ENCODE results near the gene RASSF7. TPM values are rescaled to one million over a fixed set of nuclear protein-coding genes. Genes with fewer than 3 reads are reported as not detected.

Gene RASSF7
- total RNA-seq, 2 donors from 2014 or later = 7.3 to 20.6 TPM

GRCh38 chr11:532527-532985 is 28.2 kb upstream of the RASSF7 start:
- H3K27me3 ChIP-seq (replicated peaks; ENCODE audit: insufficient read depth) = no peaks in the 10 kb centered on the region
- ATAC-seq (ENCODE audit: insufficient number of reproducible peaks, low FRiP score, low read depth) (no peak), DNase-seq (ENCODE audit: low spot score) (no peak)
- TF ChIP-seq, protein P1, sequence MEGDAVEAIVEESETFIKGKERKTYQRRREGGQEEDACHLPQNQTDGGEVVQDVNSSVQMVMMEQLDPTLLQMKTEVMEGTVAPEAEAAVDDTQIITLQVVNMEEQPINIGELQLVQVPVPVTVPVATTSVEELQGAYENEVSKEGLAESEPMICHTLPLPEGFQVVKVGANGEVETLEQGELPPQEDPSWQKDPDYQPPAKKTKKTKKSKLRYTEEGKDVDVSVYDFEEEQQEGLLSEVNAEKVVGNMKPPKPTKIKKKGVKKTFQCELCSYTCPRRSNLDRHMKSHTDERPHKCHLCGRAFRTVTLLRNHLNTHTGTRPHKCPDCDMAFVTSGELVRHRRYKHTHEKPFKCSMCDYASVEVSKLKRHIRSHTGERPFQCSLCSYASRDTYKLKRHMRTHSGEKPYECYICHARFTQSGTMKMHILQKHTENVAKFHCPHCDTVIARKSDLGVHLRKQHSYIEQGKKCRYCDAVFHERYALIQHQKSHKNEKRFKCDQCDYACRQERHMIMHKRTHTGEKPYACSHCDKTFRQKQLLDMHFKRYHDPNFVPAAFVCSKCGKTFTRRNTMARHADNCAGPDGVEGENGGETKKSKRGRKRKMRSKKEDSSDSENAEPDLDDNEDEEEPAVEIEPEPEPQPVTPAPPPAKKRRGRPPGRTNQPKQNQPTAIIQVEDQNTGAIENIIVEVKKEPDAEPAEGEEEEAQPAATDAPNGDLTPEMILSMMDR (IDR thresholded peaks at IDR 0.05) = no peak
- H3K9me3 ChIP-seq = no peaks in the 10 kb centered on the region
- H3K4me1 ChIP-seq (ENCODE audit: control insufficient read depth in 1 of 2, low read depth in 2 of 2) = peaks cover 16 to 31% of the 10 kb centered on the region in 2 donors
- peaks cover 12% of the 10 kb centered on the region for H3K36me3 ChIP-seq
- no peak overlapping the region for H3K27ac ChIP-seq
- H3K4me3 ChIP-seq = no peak overlapping the region

GRCh38 chr11:532986-533585 is 27.7 kb upstream of the RASSF7 start:
- Histone ChIP-seq H3K27ac (no peak overlapping the region), H3K27me3 (replicated peaks; ENCODE audit: insufficient read depth) (no peaks in the 10 kb centered on the region), H3K4me1 (ENCODE audit: control insufficient read depth in 1 of 2, low read depth in 2 of 2) (peaks cover 16 to 35% of the 10 kb centered on the region in 2 donors), H3K9me3 (no peaks in the 10 kb centered on the region), H3K4me3 (no peak overlapping the region), H3K36me3 (peaks cover 12% of the 10 kb centered on the region)
- TF ChIP-seq, protein P1 (IDR thresholded peaks at IDR 0.05) = no peak
- ATAC-seq (ENCODE audit: insufficient number of reproducible peaks, low FRiP score, low read depth) (no peak), DNase-seq (ENCODE audit: low spot score) (no peak)

GRCh38 chr11:533586-534395 is 27.0 kb upstream of the RASSF7 start:
- Histone ChIP-seq H3K36me3 (peaks cover 12% of the 10 kb centered on the region), H3K4me1 (ENCODE audit: control insufficient read depth in 1 of 2, low read depth in 2 of 2) (peaks cover 16 to 35% of the 10 kb centered on the region in 2 donors), H3K4me3 (peak overlapping the region; percentile 96), H3K9me3 (no peaks in the 10 kb centered on the region), H3K27ac (no peak overlapping the region), H3K27me3 (replicated peaks; ENCODE audit: insufficient read depth) (no peaks in the 10 kb centered on the region)
- TF ChIP-seq, protein P1 (IDR thresholded peaks at IDR 0.05) = no peak
- no peak for DNase-seq (ENCODE audit: low spot score)
- no peak for ATAC-seq (ENCODE audit: insufficient number of reproducible peaks, low FRiP score, low read depth)

GRCh38 chr11:534396-535209 is 26.2 kb upstream of the RASSF7 start:
- Histone ChIP-seq H3K4me3 (peak overlapping the region; percentile 96), H3K27me3 (replicated peaks; ENCODE audit: insufficient read depth) (no peaks in the 10 kb centered on the region), H3K27ac (peak overlapping the region in 1 of 2 donors; percentile 44), H3K4me1 (ENCODE audit: control insufficient read depth in 1 of 2, low read depth in 2 of 2) (peaks cover 16 to 35% of the 10 kb centered on the region in 2 donors), H3K9me3 (no peaks in the 10 kb centered on the region), H3K36me3 (peaks cover 12% of the 10 kb centered on the region)
- no peak for ATAC-seq (ENCODE audit: insufficient number of reproducible peaks, low FRiP score, low read depth)
- TF ChIP-seq, protein P1 (IDR thresholded peaks at IDR 0.05) = no peak
- DNase-seq (ENCODE audit: low spot score) = no peak

GRCh38 chr11:535210-535518 is 25.6 kb upstream of the RASSF7 start:
- TF ChIP-seq, protein P1 (IDR thresholded peaks at IDR 0.05) = no peak
- Histone ChIP-seq H3K36me3 (peaks cover 12% of the 10 kb centered on the region), H3K27ac (no peak overlapping the region), H3K4me1 (ENCODE audit: control insufficient read depth in 1 of 2, low read depth in 2 of 2) (peaks cover 16 to 35% of the 10 kb centered on the region in 2 donors), H3K9me3 (no peaks in the 10 kb centered on the region), H3K27me3 (replicated peaks; ENCODE audit: insufficient read depth) (no peaks in the 10 kb centered on the region), H3K4me3 (peak overlapping the region; percentile 96)
- ATAC-seq (ENCODE audit: insufficient number of reproducible peaks, low FRiP score, low read depth) = no peak
- no peak for DNase-seq (ENCODE audit: low spot score)
